ENCODE measurements around the gene WDR59.

DNA sequence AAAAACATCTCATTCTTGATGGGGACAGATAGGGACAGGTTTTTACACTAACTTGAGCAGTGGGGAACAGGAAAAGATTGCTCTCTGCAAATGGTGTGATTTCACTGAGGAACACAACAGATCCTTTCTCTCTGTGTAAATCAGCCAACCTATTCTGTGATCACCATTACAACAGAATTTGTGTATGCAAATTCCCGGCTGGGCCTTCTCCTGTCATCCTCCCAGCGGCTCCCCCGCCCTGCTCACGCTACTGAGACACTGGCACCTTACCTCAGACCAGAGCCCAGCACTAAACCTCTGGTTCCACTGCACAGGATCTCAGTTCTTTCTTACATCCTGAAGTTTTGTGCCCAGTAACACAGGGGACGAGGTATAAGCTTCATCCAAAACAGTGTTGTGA lies 113.3 kb downstream of the WDR59 start:
- no peak for TF ChIP-seq POLR2A (IDR thresholded peaks at IDR 0.05)
- TF ChIP-seq, protein P1, sequence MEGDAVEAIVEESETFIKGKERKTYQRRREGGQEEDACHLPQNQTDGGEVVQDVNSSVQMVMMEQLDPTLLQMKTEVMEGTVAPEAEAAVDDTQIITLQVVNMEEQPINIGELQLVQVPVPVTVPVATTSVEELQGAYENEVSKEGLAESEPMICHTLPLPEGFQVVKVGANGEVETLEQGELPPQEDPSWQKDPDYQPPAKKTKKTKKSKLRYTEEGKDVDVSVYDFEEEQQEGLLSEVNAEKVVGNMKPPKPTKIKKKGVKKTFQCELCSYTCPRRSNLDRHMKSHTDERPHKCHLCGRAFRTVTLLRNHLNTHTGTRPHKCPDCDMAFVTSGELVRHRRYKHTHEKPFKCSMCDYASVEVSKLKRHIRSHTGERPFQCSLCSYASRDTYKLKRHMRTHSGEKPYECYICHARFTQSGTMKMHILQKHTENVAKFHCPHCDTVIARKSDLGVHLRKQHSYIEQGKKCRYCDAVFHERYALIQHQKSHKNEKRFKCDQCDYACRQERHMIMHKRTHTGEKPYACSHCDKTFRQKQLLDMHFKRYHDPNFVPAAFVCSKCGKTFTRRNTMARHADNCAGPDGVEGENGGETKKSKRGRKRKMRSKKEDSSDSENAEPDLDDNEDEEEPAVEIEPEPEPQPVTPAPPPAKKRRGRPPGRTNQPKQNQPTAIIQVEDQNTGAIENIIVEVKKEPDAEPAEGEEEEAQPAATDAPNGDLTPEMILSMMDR (IDR thresholded peaks at IDR 0.05): no peak
